PC-9 (cell line): ENCODE results near the gene ARSD. TPM values are rescaled to one million over a fixed set of nuclear protein-coding genes. Genes with fewer than 3 reads are reported as not detected.
A peak's percentile ranks its signal among the peaks of the same experiment; 100 is the strongest.
"Not testable (repeated sequence)": the region's sequence is repeated elsewhere in the genome, so short reads cannot be mapped to it uniquely, and the experiment has no call there.

Experiments
- Bru-seq: library from RNA; stranded (reverse); fragments of 400-500 nt; gene quantifications from one replicate; lab custom pipeline; 2021; lab: Mats Ljungman, UMichigan
- BruChase-seq, 2 experiments: library from RNA; stranded (reverse); fragments of 400-500 nt; gene quantifications; one replicate each; lab custom pipeline; 2021; lab: Mats Ljungman, UMichigan
- BruUV-seq: library from RNA; stranded (reverse); fragments of 400-500 nt; replicated peaks from 2 replicates; lab custom pipeline; 2021; lab: Mats Ljungman, UMichigan
- CTCF ChIA-PET: fragments of 300-600 bp; sonication (Branson Sonifier 250); formaldehyde crosslinking; loops from one replicate; lab custom pipeline; 2022; ENCODE audit warnings: antibody characterized with exemption; lab: Charles Lee
- POLR2A ChIA-PET: fragments of 300-600 bp; sonication (Branson Sonifier 250); formaldehyde crosslinking; loops from one replicate; lab custom pipeline; 2022; ENCODE audit warnings: antibody characterized with exemption; ENCODE audit not compliant: unreplicated experiment; lab: Charles Lee
- DNase-seq, 2 experiments: peaks; one replicate each; pipeline versions ENCODE4 v3.0.0 to v3.0.0-alpha.2; 2015 to 2022; ENCODE audit warnings: mixed read lengths in 1 of 2
- H2AFZ ChIP-seq: fragments of 200-600 bp; sonication (generic); 2 replicates; pipeline ENCODE4 v1.8.1; 2017; ENCODE audit warnings: antibody characterized with exemption
- H3F3A ChIP-seq: fragments of 200-600 bp; sonication (generic); 2 replicates; pipeline ENCODE4 v1.8.1; 2017; ENCODE audit warnings: antibody characterized with exemption, mild to moderate bottlenecking, low read depth; ENCODE audit not compliant: insufficient read depth
- H3K27ac ChIP-seq: fragments of 200-600 bp; sonication (generic); 2 replicates; pipeline ENCODE4 v1.6.1; 2016; ENCODE audit warnings: mixed run types
- H3K27me3 ChIP-seq: fragments of 200-600 bp; sonication (generic); 2 replicates; pipeline ENCODE4 v1.6.1; 2016; ENCODE audit warnings: low read depth, mixed run types; ENCODE audit not compliant: insufficient read depth
- H3K36me3 ChIP-seq: fragments of 200-600 bp; sonication (generic); 2 replicates; pipeline ENCODE4 v1.6.1; 2016; ENCODE audit warnings: low read depth, mixed run types
- H3K4me1 ChIP-seq: fragments of 200-600 bp; sonication (generic); replicated peaks from 2 replicates; pipeline ENCODE4 v1.6.1; 2016; ENCODE audit warnings: mixed run types; ENCODE audit not compliant: insufficient read depth
- H3K4me2 ChIP-seq: fragments of 200-600 bp; sonication (generic); 2 replicates; pipeline ENCODE4 v1.6.1; 2017; ENCODE audit warnings: mixed run types
- H3K4me3 ChIP-seq: fragments of 200-600 bp; sonication (generic); 2 replicates; pipeline ENCODE4 v1.6.1; 2016; ENCODE audit warnings: mixed run types
- H3K79me2 ChIP-seq: fragments of 200-600 bp; sonication (generic); 2 replicates; pipeline ENCODE4 v1.6.1; 2017; ENCODE audit warnings: low read depth, mixed run types
- H3K9me2 ChIP-seq: fragments of 200-600 bp; sonication (generic); 2 replicates; pipeline ENCODE4 v1.8.1; 2017; ENCODE audit warnings: mild to moderate bottlenecking; ENCODE audit not compliant: insufficient read depth
- H3K9me3 ChIP-seq: fragments of 200-600 bp; sonication (generic); 2 replicates; pipeline ENCODE4 v1.8.1; 2016; ENCODE audit warnings: low read depth; ENCODE audit not compliant: insufficient read depth
- H4K20me1 ChIP-seq: fragments of 200-600 bp; sonication (generic); 2 replicates; pipeline ENCODE4 v1.8.1; 2017; ENCODE audit not compliant: insufficient read depth
- EZH2 ChIP-seq: fragments of 200-600 bp; sonication (generic); IDR thresholded peaks from 2 replicates; pipeline ENCODE4 v1.8.0; 2017; ENCODE audit warnings: antibody characterized with exemption, low read depth
- intact Hi-C: fragments of 100-400 bp; cut with micrococcal nuclease; formaldehyde crosslinking; loops from one replicate; pipeline ENCODE4 v1.10.0; 2022; ENCODE audit not compliant: unreplicated experiment
- long read RNA-seq: library from polyadenylated mRNA; stranded (forward); transcript quantifications from one replicate; pipeline ENCODE4 v2.0.0, GENCODE V29; 2022
- total RNA-seq: library from RNA; stranded (reverse); gene quantifications from 2 replicates; pipeline ENCODE4 v1.2.3, GENCODE V29; 2021
- TF ChIP-seq, protein P1 (sequence below): fragments of 200-600 bp; sonication (generic); conservative IDR thresholded peaks from 2 replicates; pipeline ENCODE4 v1.6.1; 2017; ENCODE audit warnings: mixed run types, antibody characterized with exemption, mild to moderate bottlenecking, moderate library complexity

The ARSD gene, protein sequence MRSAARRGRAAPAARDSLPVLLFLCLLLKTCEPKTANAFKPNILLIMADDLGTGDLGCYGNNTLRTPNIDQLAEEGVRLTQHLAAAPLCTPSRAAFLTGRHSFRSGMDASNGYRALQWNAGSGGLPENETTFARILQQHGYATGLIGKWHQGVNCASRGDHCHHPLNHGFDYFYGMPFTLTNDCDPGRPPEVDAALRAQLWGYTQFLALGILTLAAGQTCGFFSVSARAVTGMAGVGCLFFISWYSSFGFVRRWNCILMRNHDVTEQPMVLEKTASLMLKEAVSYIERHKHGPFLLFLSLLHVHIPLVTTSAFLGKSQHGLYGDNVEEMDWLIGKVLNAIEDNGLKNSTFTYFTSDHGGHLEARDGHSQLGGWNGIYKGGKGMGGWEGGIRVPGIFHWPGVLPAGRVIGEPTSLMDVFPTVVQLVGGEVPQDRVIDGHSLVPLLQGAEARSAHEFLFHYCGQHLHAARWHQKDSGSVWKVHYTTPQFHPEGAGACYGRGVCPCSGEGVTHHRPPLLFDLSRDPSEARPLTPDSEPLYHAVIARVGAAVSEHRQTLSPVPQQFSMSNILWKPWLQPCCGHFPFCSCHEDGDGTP
- total RNA-seq (15.5 and 17.4 TPM in 2 replicates), Bru-seq, nascent RNA (percentile 46 among the genes with signal in this experiment), BruChase-seq, experiment 1, labeled RNA remaining after a 2-hour chase (percentile 51 among the genes with signal in this experiment), BruChase-seq, experiment 2, labeled RNA remaining after a 6-hour chase (percentile 69 among the genes with signal in this experiment)
- long read RNA-seq, full-length matches to known transcripts = 4 of 17 reads
- long read RNA-seq, partial matches to known transcripts = 0 of 17 reads
- long read RNA-seq, other reads (novel, unspliced or antisense) = 13 of 17 reads

DNA sequence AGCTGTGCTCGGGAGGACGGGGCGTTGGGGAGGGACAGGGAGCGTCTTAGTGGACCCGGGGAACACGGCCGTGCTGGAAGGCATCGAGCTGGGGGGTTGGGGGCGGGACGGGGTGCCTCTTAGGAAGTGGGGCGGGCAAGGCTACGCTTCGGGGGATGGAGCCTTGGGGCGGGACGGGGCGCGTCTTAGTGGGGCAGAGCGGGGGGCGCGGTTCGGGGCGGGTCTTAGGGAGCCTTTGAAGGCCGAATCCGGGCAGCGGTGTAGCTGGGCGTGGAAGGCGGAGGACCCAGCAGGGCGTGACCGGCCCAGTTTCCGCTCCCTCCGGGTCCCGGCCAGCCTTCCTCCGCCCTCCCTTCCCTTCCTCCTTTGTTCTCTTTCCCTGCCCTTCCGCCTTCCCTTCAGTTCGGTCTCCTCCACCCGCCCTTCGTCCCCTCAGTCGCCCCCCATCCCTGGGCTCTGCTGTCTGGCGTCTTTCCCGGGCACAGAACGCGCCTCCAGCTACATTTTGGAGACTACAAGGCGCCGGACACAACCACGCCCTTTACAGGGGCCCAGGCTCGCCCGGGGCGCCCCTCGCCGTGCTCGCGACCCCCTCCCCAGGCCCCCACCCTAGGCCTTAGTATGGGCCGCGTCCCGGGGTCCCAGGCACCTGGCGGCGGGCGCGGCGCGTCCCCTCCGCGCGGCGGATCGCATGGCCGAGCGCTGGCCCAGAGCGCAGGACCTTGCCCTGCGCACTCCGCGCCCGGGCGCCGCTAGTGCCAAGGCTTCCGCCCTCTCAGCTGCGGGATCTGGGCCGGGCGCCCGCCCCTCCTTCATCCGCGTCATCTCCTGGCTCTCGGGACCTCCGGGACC, at the start of gene ARSD:
Gene ARSD (minus strand): TSS at position 757 of the 852 bp plus-strand sequence. CDS start 64 bp downstream, at position 693.
- no peaks in the 10 kb centered on the region for H3K27me3 ChIP-seq
- no peaks in the 10 kb centered on the region for H3K36me3 ChIP-seq
- no peaks in the 10 kb centered on the region for H3K79me2 ChIP-seq
- no peaks in the 10 kb centered on the region for H3K9me2 ChIP-seq
- ChIA-PET POLR2A (interaction anchor here (0.7 kb wide), 2 partner anchors 53 to 82 kb away, joined by 5 to 7 read pairs; no protein-coding TSS in a partner anchor), CTCF (no interaction called here)
- intact Hi-C loops = loop anchor here (2.0 kb wide), 1 partner anchor 30 kb away; no protein-coding TSS in a partner anchor
- H3K9me3 ChIP-seq = no peaks in the 10 kb centered on the region
- H3K4me2 ChIP-seq = no peak within 1 kb of the TSS
- H3K4me3 ChIP-seq = no peak within 1 kb of the TSS
- H2AFZ ChIP-seq = no peak within 1 kb of the TSS
- no peaks in the 10 kb centered on the region for H4K20me1 ChIP-seq
- peak in 1 of 2 experiments; percentile 79 for DNase-seq
- no peaks in the 10 kb centered on the region for H3F3A ChIP-seq
- H3K4me1 ChIP-seq = no peaks in the 10 kb centered on the region
- no peak for TF ChIP-seq EZH2
- TF ChIP-seq, protein P1, sequence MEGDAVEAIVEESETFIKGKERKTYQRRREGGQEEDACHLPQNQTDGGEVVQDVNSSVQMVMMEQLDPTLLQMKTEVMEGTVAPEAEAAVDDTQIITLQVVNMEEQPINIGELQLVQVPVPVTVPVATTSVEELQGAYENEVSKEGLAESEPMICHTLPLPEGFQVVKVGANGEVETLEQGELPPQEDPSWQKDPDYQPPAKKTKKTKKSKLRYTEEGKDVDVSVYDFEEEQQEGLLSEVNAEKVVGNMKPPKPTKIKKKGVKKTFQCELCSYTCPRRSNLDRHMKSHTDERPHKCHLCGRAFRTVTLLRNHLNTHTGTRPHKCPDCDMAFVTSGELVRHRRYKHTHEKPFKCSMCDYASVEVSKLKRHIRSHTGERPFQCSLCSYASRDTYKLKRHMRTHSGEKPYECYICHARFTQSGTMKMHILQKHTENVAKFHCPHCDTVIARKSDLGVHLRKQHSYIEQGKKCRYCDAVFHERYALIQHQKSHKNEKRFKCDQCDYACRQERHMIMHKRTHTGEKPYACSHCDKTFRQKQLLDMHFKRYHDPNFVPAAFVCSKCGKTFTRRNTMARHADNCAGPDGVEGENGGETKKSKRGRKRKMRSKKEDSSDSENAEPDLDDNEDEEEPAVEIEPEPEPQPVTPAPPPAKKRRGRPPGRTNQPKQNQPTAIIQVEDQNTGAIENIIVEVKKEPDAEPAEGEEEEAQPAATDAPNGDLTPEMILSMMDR = no peak
- no TSS peak for BruUV-seq
- H3K27ac ChIP-seq = no peak within 1 kb of the TSS

DNA sequence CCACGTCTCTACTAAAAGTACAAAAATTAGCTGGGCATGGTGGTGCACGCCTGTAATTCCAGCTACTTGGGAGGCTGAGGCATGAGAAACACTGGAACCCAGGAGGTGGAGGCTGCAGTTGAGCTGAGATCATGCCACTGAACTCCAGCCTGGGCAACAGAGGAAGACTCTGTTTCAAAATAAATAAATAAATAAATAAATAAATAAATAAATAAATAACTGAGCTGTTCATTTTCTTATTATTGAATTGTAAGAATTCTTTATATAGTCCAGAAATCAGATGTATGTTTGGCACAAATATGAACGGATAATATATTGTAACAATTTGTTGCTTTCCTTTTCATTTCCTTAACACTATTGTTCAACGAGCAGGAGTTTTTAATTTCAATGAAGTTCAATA, 49.5 kb upstream of the ARSD start:
- H2AFZ ChIP-seq, DNase-seq, CTCF ChIA-PET, H3K79me2 ChIP-seq, H4K20me1 ChIP-seq, POLR2A ChIA-PET, H3K4me1 ChIP-seq, intact Hi-C loops, H3K9me2 ChIP-seq, H3K27ac ChIP-seq, H3K36me3 ChIP-seq, H3K9me3 ChIP-seq, BruUV-seq, H3K4me2 ChIP-seq, H3F3A ChIP-seq, H3K27me3 ChIP-seq, H3K4me3 ChIP-seq: not testable (repeated sequence)

DNA sequence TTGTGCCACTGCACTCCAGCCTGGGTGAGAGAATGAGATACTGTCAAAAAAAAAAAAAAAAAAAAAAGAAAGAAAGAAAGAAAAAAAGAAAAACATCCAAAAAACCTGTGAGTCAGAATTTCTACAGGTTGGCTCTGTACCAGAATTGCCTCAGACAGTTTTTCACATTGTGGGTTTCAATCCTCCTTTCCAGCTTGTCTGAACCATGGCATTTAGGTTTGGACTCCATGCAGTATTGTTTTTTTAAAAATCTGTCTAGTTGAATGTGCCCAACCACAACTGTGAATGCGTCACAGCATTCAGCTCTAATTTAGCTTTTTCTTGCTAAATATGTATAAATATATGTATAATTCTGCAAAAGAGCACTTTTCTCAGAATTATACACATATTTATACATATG, 45.8 kb upstream of the ARSD start:
- DNase-seq = no peak
- no TSS peak for BruUV-seq
- no peaks in the 10 kb centered on the region for H3K9me3 ChIP-seq
- H3K4me3 ChIP-seq = no peak overlapping the region
- POLR2A ChIA-PET = no interaction called here
- TF ChIP-seq, protein P1 = no peak
- TF ChIP-seq EZH2 = no peak
- H3K27ac ChIP-seq = no peak overlapping the region
- no peaks in the 10 kb centered on the region for H3K4me1 ChIP-seq
- H3K9me2 ChIP-seq = no peaks in the 10 kb centered on the region
- intact Hi-C loops = no loop called here
- no peak overlapping the region for H3K4me2 ChIP-seq
- CTCF ChIA-PET = no interaction called here
- no peaks in the 10 kb centered on the region for H3K36me3 ChIP-seq
- no peaks in the 10 kb centered on the region for H3K79me2 ChIP-seq
- H3K27me3 ChIP-seq = 0 out of 2 replicates have a peak, but pooled peaks cover 5% of the 10 kb centered on the region
- H4K20me1 ChIP-seq = no peaks in the 10 kb centered on the region
- no peak overlapping the region for H2AFZ ChIP-seq
- peaks cover 5% of the 10 kb centered on the region; the same call in 1 of the 2 replicates for H3F3A ChIP-seq
